Body of pancreas (tissue), 4 donors: ENCODE measurements around the gene BMP8B. TPM values are rescaled to one million over a fixed set of nuclear protein-coding genes. Genes with fewer than 3 reads are reported as not detected.

Source experiments
- ATAC-seq: fragments of 150-250 bp; one replicate; pipeline ENCODE4 v1.9.1; 2016
- DNase-seq, 4 donors: peaks; one replicate each; pipeline ENCODE4 v3.0.0-alpha.2; 2019
- H3K27ac ChIP-seq, 4 donors: fragments of 200-600 bp; sonication (generic); 1 replicate in 3 of 4; 2 replicates in 1 of 4; pipeline versions ENCODE4 v1.5.1 to v1.6.1; 2016 to 2019; ENCODE audit warnings: mild to moderate bottlenecking in 1 of 4, mixed read lengths in 1 of 4, moderate library complexity in 1 of 4
- H3K27me3 ChIP-seq, 2 donors: fragments of 200-600 bp; sonication (generic); one replicate each; pipeline ENCODE4 v1.6.0; 2016; ENCODE audit warnings: mild to moderate bottlenecking in 1 of 2
- H3K36me3 ChIP-seq, 2 donors: fragments of 200-600 bp; sonication (generic); replicated peaks in 1 of 2; 2 replicates each; pipeline ENCODE4 v1.5.1; 2016; ENCODE audit warnings: low read depth in 2 of 2; ENCODE audit not compliant: insufficient read depth in 1 of 2
- H3K4me1 ChIP-seq: fragments of 200-600 bp; sonication (generic); one replicate; pipeline ENCODE4 v1.6.0; 2016
- H3K4me3 ChIP-seq, 2 donors: fragments of 200-600 bp; sonication (generic); 1 replicate in 1 of 2; 2 replicates in 1 of 2; pipeline ENCODE4 v1.5.1; 2016 to 2019
- H3K9me3 ChIP-seq, 3 donors: fragments of 200-600 bp; sonication (generic); 1 replicate in 2 of 3; 2 replicates in 1 of 3; pipeline ENCODE4 v1.5.1; 2016
- CTCF ChIP-seq, 7 experiments: fragments of 450-650 bp in 4 of 7; fragments of 200-600 bp in 3 of 7; sonication (generic) in 3 of 7; IDR thresholded peaks; one replicate each; pipeline ENCODE4 v1.5.1; 2016 to 2019; ENCODE audit warnings: antibody characterized with exemption in 7 of 7
- POLR2A ChIP-seq, 3 donors: fragments of 450-650 bp; IDR thresholded peaks; one replicate each; pipeline ENCODE4 v1.6.1; 2016; ENCODE audit warnings: antibody characterized with exemption in 3 of 3, mild to moderate bottlenecking in 2 of 3
- WGBS, 2 donors: methylation state at CpG; one replicate each; pipeline ENCODE4 v1.1.5; 2017; 5-methylcytosine and 5-hydroxymethylcytosine counted together
- intact Hi-C: fragments of 100-400 bp; cut with DNase I; formaldehyde crosslinking; loops from one replicate; pipeline ENCODE4 v1.15.1; 2023
- total RNA-seq, 2 donors: library from RNA; depleted of rRNA; stranded (reverse); fragments of >200 nt; gene quantifications; one replicate each; pipeline ENCODE4 v1.1.0, GENCODE V29; 2016

Gene BMP8B
- total RNA-seq, 2 donors from 2014 or later: 2.3 to 5.4 TPM

DNA sequence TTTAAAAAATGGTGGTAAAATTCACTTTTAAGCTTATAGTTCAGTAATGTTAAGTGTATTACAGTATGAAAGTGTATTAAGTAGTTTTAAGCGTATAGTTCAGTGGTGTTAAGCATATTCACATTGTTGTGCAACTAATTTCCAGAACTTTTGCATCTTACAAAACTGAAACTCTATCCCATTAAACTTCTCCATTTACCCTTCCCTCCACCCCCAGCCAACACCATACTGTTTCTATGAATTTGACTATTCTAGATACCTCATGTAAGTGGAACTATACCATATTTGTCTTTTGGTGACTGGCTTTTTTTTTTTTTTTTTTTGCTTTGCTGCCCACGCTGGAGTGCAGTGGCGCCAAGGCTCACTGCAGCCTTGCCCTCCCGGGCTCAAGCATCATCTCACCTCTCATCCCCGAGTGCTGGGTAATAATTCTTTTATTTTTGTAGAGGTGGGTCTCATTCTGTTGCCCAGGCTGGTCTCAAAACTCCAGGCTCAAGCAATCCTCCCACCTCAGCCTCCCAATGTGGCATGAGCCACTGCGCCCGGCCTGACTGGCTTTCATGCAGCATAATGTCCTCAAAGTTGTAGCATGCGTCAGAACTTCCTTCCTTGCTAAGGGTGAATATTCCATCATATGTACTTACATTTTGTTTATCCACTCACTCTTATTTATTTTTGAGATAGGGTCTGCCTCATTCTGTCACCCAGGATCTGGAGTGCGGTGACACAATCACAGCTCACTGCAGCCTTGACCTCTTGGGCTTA is 45.1 kb upstream of the BMP8B start:
- H3K36me3 ChIP-seq: no peaks in the 10 kb centered on the region
- H3K9me3 ChIP-seq: no peaks in the 10 kb centered on the region
- TF ChIP-seq POLR2A (IDR thresholded peaks at IDR 0.05): no peak
- no peak for TF ChIP-seq CTCF (IDR thresholded peaks at IDR 0.05)
- no peaks in the 10 kb centered on the region for H3K27me3 ChIP-seq
- intact Hi-C loops: no loop called here
- no peak overlapping the region for H3K4me3 ChIP-seq
- ATAC-seq: no peak
- H3K27ac ChIP-seq: peak overlapping the region in 2 of 4 donors; percentile 18 to 75
- H3K4me1 ChIP-seq: peaks cover 53% of the 10 kb centered on the region
- 79 to 89% methylated on average over 9 of the region's 9 CpGs for WGBS, 2 donors
- no peak for DNase-seq

DNA sequence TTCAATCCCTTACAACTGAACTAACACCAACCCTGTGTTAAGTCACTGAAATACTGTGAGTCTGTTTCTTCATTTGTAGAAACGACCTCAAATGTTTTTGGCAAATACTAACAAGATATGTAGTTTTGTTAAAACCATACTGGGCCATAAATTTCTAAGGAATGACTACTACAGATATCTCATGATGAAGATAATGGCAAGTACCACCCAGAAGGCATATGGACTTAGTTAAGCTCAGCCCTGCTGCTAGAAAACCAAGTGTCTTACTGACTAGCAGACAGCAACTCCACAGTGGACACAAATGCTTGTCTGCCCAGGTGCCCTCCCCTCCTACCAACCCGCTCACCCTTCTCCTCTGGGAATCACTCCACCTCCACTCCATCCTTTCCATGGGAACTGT is 44.5 kb upstream of the BMP8B start:
- no peak for TF ChIP-seq POLR2A (IDR thresholded peaks at IDR 0.05)
- TF ChIP-seq CTCF (IDR thresholded peaks at IDR 0.05): no peak
- Histone ChIP-seq H3K9me3 (no peaks in the 10 kb centered on the region), H3K36me3 (no peaks in the 10 kb centered on the region), H3K27me3 (no peaks in the 10 kb centered on the region), H3K4me1 (peaks cover 47% of the 10 kb centered on the region), H3K27ac (no peak overlapping the region), H3K4me3 (no peak overlapping the region)
- ATAC-seq: no peak
- intact Hi-C loops: no loop called here
- whole genome bisulfite sequencing, 2 donors: 59 to 68% methylated on average over 2 of the region's 2 CpGs
- no peak for DNase-seq

GRCh38 chr1:39832294-39832693 is 43.6 kb upstream of the BMP8B start:
- Histone ChIP-seq H3K4me3 (no peak overlapping the region), H3K9me3 (no peaks in the 10 kb centered on the region), H3K36me3 (no peaks in the 10 kb centered on the region), H3K27ac (no peak overlapping the region), H3K27me3 (no peaks in the 10 kb centered on the region), H3K4me1 (peaks cover 38% of the 10 kb centered on the region)
- DNase-seq (no peak), ATAC-seq (no peak)
- WGBS, 2 donors: 79 to 82% methylated on average over 6 of the region's 6 CpGs
- intact Hi-C loops: no loop called here
- TF ChIP-seq CTCF (IDR thresholded peaks at IDR 0.05) (no peak), POLR2A (IDR thresholded peaks at IDR 0.05) (no peak)

- DNase-seq: no peak
- 53 to 57% methylated on average over 6 of the region's 6 CpGs for WGBS, 2 donors
- peak; percentile 53 for ATAC-seq
- H3K9me3 ChIP-seq: no peaks in the 10 kb centered on the region
- TF ChIP-seq CTCF (IDR thresholded peaks at IDR 0.05): no peak
- TF ChIP-seq POLR2A (IDR thresholded peaks at IDR 0.05): no peak
- H3K27me3 ChIP-seq: no peaks in the 10 kb centered on the region
- no peaks in the 10 kb centered on the region for H3K36me3 ChIP-seq
- H3K4me3 ChIP-seq: no peak overlapping the region
- intact Hi-C loops: no loop called here
- peaks cover 29% of the 10 kb centered on the region for H3K4me1 ChIP-seq
- H3K27ac ChIP-seq: no peak overlapping the region
Measured at GRCh38 chr1:39829791-39830533, 41.3 kb upstream of the BMP8B start.
